Measurements from ENCODE around the gene KRTAP20-4.

DNA sequence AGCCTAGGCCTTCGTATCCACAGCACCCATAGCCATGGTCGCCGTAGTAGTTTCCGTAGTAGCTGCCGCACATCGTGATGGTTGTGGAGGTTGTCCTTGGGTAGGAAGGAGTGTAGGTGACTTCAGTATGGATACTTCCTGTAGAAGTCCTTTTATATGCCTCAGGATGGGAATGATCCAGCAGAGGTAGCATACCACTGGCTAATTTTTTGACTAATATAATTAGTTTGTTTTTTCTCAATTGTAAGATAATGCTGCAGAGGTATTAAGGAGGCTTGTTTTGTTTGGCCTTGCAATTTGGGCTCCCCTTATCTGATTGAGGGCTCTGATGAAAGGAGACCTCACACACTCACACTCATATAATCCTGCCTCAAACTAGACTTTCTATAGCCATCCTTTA lies 21.6 kb upstream of the KRTAP20-4 start, which contains the start of gene KRTAP6-2:
- TF ChIP-seq CTCF (IDR thresholded peaks at IDR 0.05; ENCODE audit: insufficient read depth, low read length, poor library complexity, severe bottlenecking) = no peak
- TF ChIP-seq EZH2phosphoT487 (conservative IDR thresholded peaks at IDR 0.05; ENCODE audit: low read length) = no peak

Data from SU-DHL-6 (cell line).